Measurements from ENCODE around the gene SALL3. TPM values are rescaled to one million over a fixed set of nuclear protein-coding genes. Genes with fewer than 3 reads are reported as not detected.

Gene SALL3
- total RNA-seq, 4 donors from 2014 or later = not detected

- Histone ChIP-seq H3K9me3 (no peaks in the 10 kb centered on the region), H3K27ac (no peak overlapping the region)
- TF ChIP-seq CTCF (IDR thresholded peaks at IDR 0.05) (no peak), POLR2AphosphoS5 (IDR thresholded peaks at IDR 0.05) (no peak), EP300 (IDR thresholded peaks at IDR 0.05) (no peak), POLR2A (IDR thresholded peaks at IDR 0.05) (no peak)
Measured at GRCh38 chr18:79048245-79048632, 68.6 kb downstream of the SALL3 start.

GRCh38 chr18:79049506-79049905 is 69.9 kb downstream of the SALL3 start:
- no peak overlapping the region for H3K4me3 ChIP-seq
- H3K27ac ChIP-seq = no peak overlapping the region
- no peaks in the 10 kb centered on the region for H3K9me3 ChIP-seq
- H3K4me1 ChIP-seq = no peaks in the 10 kb centered on the region
- no peaks in the 10 kb centered on the region for H3K36me3 ChIP-seq
- H3K27me3 ChIP-seq = peaks cover 51% of the 10 kb centered on the region
- no peak for TF ChIP-seq EP300 (IDR thresholded peaks at IDR 0.05)
- no peak for TF ChIP-seq POLR2A (IDR thresholded peaks at IDR 0.05)
- TF ChIP-seq POLR2AphosphoS5 (IDR thresholded peaks at IDR 0.05) = no peak
- TF ChIP-seq CTCF (IDR thresholded peaks at IDR 0.05) = no peak
- WGBS, 2 donors (ENCODE audit: low coverage in 1 of 2) = 50 to 91% methylated on average over 1 to 3 of the region's 3 CpGs
- no peak for ATAC-seq

More at GRCh38 chr18:79048245-79048632, 68.6 kb downstream of the SALL3 start:
- no peaks in the 10 kb centered on the region for H3K36me3 ChIP-seq
- ATAC-seq = no peak
- no peaks in the 10 kb centered on the region for H3K4me1 ChIP-seq
- H3K4me3 ChIP-seq = no peak overlapping the region
- no CpG with 5 or more reads among the region's 8 CpGs for WGBS, 2 donors (ENCODE audit: low coverage in 1 of 2)
- H3K27me3 ChIP-seq = peaks cover 51% of the 10 kb centered on the region

Other genes with a start within 250 kb of the SALL3 start
- gene ATP9B, start 89.6 kb downstream of the SALL3 start, total RNA-seq = 10 to 100 TPM; 16.6 to 48.7 (median 33.7) TPM

All from gastroesophageal sphincter (tissue), 4 donors.